Measurements from ENCODE around the gene SENP2. TPM values are rescaled to one million over a fixed set of nuclear protein-coding genes. Genes with fewer than 3 reads are reported as not detected.
"Not testable (repeated sequence)": the region's sequence is repeated elsewhere in the genome, so short reads cannot be mapped to it uniquely, and the experiment has no call there.

The SENP2 gene
- 34.7 and 40.1 TPM in 2 replicates for total RNA-seq (2014; rRNA removed; shearing (Covaris generic))

GRCh38 chr3:185585859-185586685 lies at the start of gene SENP2:
Gene SENP2, plus strand, starts transcription at chr3:185586295. Its CDS starts 119 bp downstream, at chr3:185586414.
- peak; percentile 100 for DNase-seq (ENCODE audit: low read depth)

GRCh38 chr3:185537369-185537970 lies 48.6 kb upstream of the SENP2 start:
- peak; percentile 97 for DNase-seq (ENCODE audit: low read depth)

- DNase-seq (ENCODE audit: low read depth) = no peak
Observed at GRCh38 chr3:185539934-185540333, 46.2 kb upstream of the SENP2 start.

GRCh38 chr3:185540695-185541094 lies 45.4 kb upstream of the SENP2 start:
- no peak for DNase-seq (ENCODE audit: low read depth)

GRCh38 chr3:185549122-185549521 lies 37.0 kb upstream of the SENP2 start:
- peak; percentile 99 for DNase-seq (ENCODE audit: low read depth)

GRCh38 chr3:185549651-185550111 lies 36.4 kb upstream of the SENP2 start:
- peak; percentile 87 for DNase-seq (ENCODE audit: low read depth)

DNA sequence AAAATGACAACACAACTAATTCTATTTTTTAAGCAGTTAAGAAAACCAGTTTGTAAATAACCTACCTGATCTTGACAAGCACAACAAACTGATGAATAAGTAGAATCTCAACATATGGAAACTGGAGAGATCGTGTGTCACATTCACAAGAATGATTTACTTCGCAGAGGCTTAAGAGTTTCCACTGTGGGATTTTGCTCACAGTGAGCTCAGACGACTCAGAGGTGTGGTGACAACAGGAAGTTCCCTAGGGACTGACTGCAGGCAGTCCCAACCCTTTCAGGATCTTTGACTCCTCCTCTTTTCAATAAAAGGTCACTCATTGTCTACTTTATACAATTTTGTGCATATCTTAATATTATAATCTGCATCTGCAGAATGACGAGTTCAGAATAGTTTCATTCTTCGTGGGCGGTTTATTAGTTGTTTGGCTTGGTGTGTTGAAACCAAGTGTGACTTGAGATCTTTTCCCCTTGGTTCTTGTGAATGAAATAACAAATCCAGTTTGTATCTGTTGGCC lies 33.7 kb upstream of the SENP2 start, which contains the start of gene LIPH:
TSS of gene LIPH (minus strand) at position 231 of the 520 bp plus-strand sequence. CDS start at position 114, 117 bp downstream.
- DNase-seq (ENCODE audit: low read depth) = peak; percentile 82

DNA sequence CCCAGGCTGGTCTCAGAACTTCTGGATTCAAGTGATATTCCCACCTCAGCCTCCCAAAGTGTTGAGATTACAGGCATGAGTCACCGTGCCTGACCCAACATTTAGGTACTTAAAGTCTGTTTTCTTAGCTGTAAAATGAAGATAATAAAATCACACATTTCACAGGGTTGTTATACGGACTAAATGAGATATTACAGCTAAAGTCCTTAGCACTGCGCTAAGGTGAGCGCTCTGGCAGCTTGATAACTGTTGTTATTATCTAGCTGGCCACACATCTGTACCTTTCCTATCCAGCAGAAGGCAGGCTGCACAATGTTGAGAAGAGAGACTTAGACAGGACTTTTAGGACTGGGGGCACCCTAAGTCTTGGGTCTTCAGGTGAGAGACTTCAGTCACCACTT lies 31.0 kb upstream of the SENP2 start:
- peak; percentile 43 for DNase-seq (ENCODE audit: low read depth)

DNA sequence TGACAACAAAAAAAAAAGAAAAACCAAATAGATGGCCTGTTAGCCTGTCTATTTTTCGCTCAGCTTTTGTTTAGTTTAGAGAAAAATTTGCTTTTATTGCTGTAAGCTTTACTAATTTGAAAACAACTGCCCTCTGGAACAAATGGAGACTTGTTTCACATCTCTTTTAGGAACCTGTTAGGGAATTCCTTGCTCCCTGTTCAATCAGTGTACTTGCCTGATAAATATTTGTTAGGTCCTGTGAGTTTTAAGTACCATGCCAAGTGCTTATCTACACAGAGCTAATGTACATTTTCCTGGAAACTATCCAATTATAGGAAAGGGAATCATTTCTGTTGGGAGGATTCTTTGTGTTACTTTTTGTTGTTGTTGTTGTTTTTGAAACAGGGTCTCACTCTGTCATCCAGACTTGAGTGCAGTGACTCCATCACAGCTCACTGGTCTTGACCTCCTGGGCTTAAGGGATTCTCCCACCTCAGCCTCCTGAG lies 30.2 kb upstream of the SENP2 start:
- DNase-seq (ENCODE audit: low read depth) = no peak

DNA sequence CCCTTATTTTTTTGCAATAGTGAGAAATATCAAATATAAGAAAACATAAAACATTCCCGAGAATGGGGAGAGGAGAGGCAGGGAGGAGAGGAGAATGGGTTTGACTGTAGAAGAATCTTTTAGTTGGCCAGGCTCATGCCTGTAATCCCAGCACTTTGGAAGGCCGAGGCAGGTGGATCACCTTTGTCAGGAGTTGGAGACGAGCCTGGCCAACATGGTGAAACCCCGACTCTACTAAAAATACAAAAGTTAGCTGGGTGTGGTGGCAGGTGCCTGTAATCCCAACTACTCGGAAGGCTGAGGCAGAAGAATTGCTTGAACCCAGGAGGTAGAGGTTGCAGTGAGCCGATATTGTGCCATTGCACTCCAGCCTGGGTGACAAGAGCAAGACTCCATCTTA lies 29.5 kb upstream of the SENP2 start:
- DNase-seq (ENCODE audit: low read depth) = not testable (repeated sequence)

- peak; percentile 71 for DNase-seq (ENCODE audit: low read depth)
Observed at GRCh38 chr3:185558395-185558794, 27.7 kb upstream of the SENP2 start.

- DNase-seq (ENCODE audit: low read depth) = no peak
Observed at GRCh38 chr3:185559706-185560090, 26.4 kb upstream of the SENP2 start.

DNA sequence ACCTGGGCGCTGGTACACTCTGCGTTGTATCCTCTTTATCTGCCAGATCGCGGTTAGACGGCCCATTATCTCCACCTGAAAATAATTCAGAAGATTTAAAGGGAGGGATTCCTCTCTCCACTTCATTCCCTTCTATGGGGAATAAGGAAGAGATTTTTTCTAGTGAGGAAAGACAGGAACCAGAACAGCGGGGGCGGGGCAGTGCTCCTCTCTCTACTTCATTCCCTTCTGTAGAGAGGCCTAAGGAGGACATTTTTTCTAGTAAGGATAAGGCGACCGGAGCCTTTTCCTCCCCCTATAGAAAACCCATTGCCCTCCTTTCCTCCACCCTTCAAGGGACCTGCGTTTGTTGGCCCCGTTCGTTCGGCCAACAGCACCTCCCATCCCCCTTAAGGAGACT lies 25.4 kb upstream of the SENP2 start:
- DNase-seq (ENCODE audit: low read depth) = no peak

DNA sequence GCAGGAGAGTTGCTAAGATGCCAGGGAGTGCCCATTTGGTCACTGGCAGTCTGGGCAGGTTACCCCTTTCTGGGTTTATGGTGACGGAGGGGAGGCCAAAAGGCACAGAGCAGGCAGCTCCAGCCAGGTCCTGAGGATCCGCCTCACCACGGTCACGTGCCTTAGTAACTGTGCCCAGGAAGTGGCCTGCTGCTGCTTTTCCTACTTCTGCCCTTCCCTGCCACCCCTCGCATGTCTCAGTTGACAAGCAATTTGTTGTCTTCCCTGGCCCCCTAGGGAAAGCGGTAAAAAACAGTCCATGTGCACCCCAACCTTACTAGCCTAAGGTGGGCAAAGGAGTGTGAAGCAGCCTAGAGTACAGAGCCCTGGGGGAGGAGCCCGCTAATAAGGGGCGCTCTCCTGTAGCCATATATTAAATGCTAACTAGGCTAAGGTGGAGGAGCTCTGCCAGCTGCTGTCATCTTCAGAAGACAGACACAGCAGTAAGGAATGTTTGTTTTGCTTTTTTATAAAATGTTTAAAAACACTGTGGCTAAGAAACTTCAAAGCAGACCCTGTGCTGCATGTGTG lies 24.6 kb upstream of the SENP2 start:
- DNase-seq (ENCODE audit: low read depth) = no peak

- no peak for DNase-seq (ENCODE audit: low read depth)
Observed at GRCh38 chr3:185561958-185562357, 24.1 kb upstream of the SENP2 start.

GRCh38 chr3:185572183-185572582 lies 13.9 kb upstream of the SENP2 start:
- no peak for DNase-seq (ENCODE audit: low read depth)

- peak; percentile 71 for DNase-seq (ENCODE audit: low read depth)
Observed at GRCh38 chr3:185575108-185575869, 10.8 kb upstream of the SENP2 start.

DNA sequence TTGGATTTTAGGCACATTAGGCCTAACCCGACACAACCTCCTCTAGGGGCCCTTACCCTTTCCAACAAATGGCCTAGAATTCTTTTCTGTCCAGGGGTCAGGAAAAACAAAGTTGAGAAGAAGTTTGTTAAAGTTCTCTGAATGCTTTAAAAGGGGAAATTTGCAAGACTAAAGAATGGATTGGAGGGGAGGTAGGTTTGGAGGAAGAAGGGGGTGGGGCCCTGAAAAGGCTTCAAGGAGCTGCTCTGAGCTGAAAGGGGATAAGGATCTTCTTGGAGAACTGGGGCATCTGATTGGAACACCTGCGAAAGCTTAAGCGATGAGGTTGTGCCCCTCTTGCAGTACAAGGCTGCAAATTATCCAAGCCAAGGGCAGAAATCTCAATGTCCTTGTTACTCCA lies 3.9 kb upstream of the SENP2 start:
- DNase-seq (ENCODE audit: low read depth) = no peak

- peak; percentile 18 for DNase-seq (ENCODE audit: low read depth)
Observed at GRCh38 chr3:185582871-185583270, 3.2 kb upstream of the SENP2 start.

- no peak for DNase-seq (ENCODE audit: low read depth)
Observed at GRCh38 chr3:185583925-185584324, 2.2 kb upstream of the SENP2 start.

- DNase-seq (ENCODE audit: low read depth) = no peak
Observed at GRCh38 chr3:185584686-185585085, 1.4 kb upstream of the SENP2 start.

DNA sequence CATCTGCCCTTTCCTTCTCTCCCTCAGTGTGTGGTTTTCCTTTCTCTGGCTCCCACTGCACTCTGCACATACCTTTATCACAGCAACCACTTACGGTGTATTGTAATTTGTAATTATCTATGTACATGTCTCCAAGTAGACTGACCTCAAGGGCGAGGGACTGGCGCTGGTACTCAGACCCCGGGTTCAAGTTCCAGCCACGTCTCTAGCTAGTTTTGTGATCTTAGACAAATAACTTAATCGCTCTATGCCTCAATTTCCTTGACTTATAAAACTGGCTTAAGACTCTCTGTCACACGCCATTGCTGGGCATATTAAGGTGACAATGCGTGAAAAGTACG lies 607 bp upstream of the SENP2 start:
- no peak for DNase-seq (ENCODE audit: low read depth)

Measured in M059J (cell line).